ENCODE results near the gene TMEM63A. TPM values are rescaled to one million over a fixed set of nuclear protein-coding genes. Genes with fewer than 3 reads are reported as not detected.

TMEM63A gene
- total RNA-seq, 1 experiment from 2014 or later: 91.7 TPM

DNA sequence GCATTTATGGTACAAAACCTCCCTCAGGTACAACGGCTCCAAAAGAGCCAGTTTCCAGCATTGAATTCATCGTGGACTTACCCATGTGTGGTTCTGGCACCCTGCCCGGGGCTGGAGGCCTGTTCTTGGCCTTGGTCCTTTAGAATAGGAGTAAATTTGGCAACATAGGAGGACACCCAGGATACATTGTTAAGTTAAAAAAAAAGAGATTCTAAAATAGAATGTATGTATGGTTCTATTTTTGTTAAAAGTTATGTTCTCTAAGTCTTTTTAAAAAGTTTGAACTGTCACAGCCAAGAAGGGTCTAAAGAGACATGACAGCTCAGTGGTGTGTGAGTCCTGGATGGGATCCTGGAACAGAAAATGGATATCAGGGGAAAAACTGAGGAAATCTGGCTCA is 46.3 kb downstream of the TMEM63A start:
- no peak overlapping the region for H3K4me3 Mint-ChIP-seq
- no peak for DNase-seq (ENCODE audit: low spot score)
- H3K27ac Mint-ChIP-seq: no peak overlapping the region
- H3K9me3 Mint-ChIP-seq: no peaks in the 10 kb centered on the region
- H3K4me1 Mint-ChIP-seq: no peaks in the 10 kb centered on the region
- ChIA-PET CTCF (interaction anchor here (0.8 kb wide), 1 partner anchor 10 kb away, joined by 3 read pairs; no protein-coding TSS in a partner anchor), POLR2A (no interaction called here)
- H3K36me3 Mint-ChIP-seq: peaks cover 54% of the 10 kb centered on the region
- no peaks in the 10 kb centered on the region for H3K27me3 Mint-ChIP-seq (ENCODE audit: low read depth)
- TF ChIP-seq, protein P1, sequence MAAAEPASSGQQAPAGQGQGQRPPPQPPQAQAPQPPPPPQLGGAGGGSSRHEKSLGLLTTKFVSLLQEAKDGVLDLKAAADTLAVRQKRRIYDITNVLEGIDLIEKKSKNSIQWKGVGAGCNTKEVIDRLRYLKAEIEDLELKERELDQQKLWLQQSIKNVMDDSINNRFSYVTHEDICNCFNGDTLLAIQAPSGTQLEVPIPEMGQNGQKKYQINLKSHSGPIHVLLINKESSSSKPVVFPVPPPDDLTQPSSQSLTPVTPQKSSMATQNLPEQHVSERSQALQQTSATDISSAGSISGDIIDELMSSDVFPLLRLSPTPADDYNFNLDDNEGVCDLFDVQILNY (CRISPR knock-in tag; IDR thresholded peaks at IDR 0.05): no peak
- TF ChIP-seq FOXP1 (CRISPR knock-in tag; IDR thresholded peaks at IDR 0.05; ENCODE audit: borderline replicate concordance): no peak
- TF ChIP-seq EMX1 (CRISPR knock-in tag; IDR thresholded peaks at IDR 0.05): no peak
- no peak for TF ChIP-seq RELA (CRISPR knock-in tag; IDR thresholded peaks at IDR 0.05; ENCODE audit: borderline replicate concordance)
- no peak for TF ChIP-seq AFF4 (CRISPR knock-in tag; IDR thresholded peaks at IDR 0.05; ENCODE audit: borderline replicate concordance)
- TF ChIP-seq TEAD4 (CRISPR knock-in tag; IDR thresholded peaks at IDR 0.05): no peak
- no peak for TF ChIP-seq STAT6 (CRISPR knock-in tag; conservative IDR thresholded peaks at IDR 0.05; ENCODE audit: low read depth)
- TF ChIP-seq, protein P2, sequence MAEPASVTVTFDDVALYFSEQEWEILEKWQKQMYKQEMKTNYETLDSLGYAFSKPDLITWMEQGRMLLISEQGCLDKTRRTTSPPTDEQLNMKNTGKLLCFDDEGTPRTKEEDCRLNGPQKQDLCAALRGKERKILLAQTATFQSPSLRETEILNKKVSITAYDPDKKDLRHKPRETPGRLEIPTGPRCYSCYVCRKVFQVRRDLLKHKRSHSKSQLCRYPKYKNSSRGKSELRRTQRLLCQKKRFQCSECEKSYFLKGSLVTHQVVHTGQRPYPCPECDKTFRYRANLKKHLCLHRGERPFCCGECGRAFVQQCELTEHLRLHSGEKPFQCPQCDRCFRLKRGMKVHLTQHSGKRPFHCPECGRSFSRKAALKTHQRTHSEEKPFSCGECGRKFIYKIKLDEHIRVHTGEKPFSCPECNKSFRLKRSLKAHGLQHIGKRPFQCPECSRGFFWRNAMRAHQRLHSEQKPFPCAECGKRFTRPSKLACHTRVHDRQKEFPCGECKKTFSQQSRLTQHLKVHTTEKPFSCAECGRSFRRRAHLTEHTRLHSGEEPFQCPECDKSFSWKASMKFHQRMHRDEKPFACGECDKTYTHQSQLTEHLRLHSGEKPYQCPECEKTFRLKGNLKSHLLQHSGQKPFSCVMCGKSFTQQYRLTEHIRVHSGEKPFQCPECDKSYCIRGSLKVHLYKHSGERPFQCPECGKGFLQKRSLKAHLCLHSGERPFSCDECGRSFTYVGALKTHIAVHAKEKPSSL (CRISPR knock-in tag; conservative IDR thresholded peaks at IDR 0.05): no peak
- TF ChIP-seq NR2C2 (CRISPR knock-in tag; IDR thresholded peaks at IDR 0.05): no peak
- no peak for TF ChIP-seq ZNF232 (CRISPR knock-in tag; IDR thresholded peaks at IDR 0.05)
- TF ChIP-seq GABPB1 (CRISPR knock-in tag; IDR thresholded peaks at IDR 0.05): no peak
- TF ChIP-seq, protein P3, sequence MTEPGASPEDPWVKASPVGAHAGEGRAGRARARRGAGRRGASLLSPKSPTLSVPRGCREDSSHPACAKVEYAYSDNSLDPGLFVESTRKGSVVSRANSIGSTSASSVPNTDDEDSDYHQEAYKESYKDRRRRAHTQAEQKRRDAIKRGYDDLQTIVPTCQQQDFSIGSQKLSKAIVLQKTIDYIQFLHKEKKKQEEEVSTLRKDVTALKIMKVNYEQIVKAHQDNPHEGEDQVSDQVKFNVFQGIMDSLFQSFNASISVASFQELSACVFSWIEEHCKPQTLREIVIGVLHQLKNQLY (CRISPR knock-in tag; IDR thresholded peaks at IDR 0.05): no peak
- no peak for TF ChIP-seq NFYB (CRISPR knock-in tag; conservative IDR thresholded peaks at IDR 0.05; ENCODE audit: low read depth)
- TF ChIP-seq NFE2L1 (CRISPR knock-in tag; IDR thresholded peaks at IDR 0.05): no peak
- TF ChIP-seq ATF2 (CRISPR knock-in tag; IDR thresholded peaks at IDR 0.05; ENCODE audit: borderline replicate concordance, low read depth): no peak
- no peak for TF ChIP-seq NR3C1 (CRISPR knock-in tag; conservative IDR thresholded peaks at IDR 0.05; ENCODE audit: low read depth)
- TF ChIP-seq ZBTB21 (CRISPR knock-in tag; IDR thresholded peaks at IDR 0.05; ENCODE audit: borderline replicate concordance): no peak
- TF ChIP-seq SMAD3 (CRISPR knock-in tag; IDR thresholded peaks at IDR 0.05; ENCODE audit: borderline replicate concordance): no peak
- no peak for TF ChIP-seq CBFB (CRISPR knock-in tag; IDR thresholded peaks at IDR 0.05; ENCODE audit: low read depth)
- TF ChIP-seq HMGA2 (CRISPR knock-in tag; IDR thresholded peaks at IDR 0.05): no peak
- ATAC-seq: no peak
